Testis (tissue), 2 donors: ENCODE measurements around the gene CTNNB1.

Source experiments
- CTCF ChIP-seq, 3 experiments: fragments of 450-650 bp in 2 of 3; fragments of 200-600 bp in 1 of 3; sonication (generic) in 1 of 3; IDR thresholded peaks; one replicate each; pipeline ENCODE4 v1.5.1; 2016 to 2019; ENCODE audit warnings: antibody characterized with exemption in 3 of 3, mild to moderate bottlenecking in 2 of 3, moderate library complexity in 1 of 3
- POLR2A ChIP-seq: fragments of 450-650 bp; IDR thresholded peaks from one replicate; pipeline ENCODE4 v1.6.1; 2017; ENCODE audit warnings: antibody characterized with exemption, mild to moderate bottlenecking, moderate library complexity

GRCh38 chr3:41260063-41260450, 60.8 kb downstream of the CTNNB1 start:
- TF ChIP-seq CTCF (IDR thresholded peaks at IDR 0.05): no peak
- no peak for TF ChIP-seq POLR2A
